ENCODE results near the gene IL17RA. TPM values are rescaled to one million over a fixed set of nuclear protein-coding genes. Genes with fewer than 3 reads are reported as not detected.

IL17RA gene
- 9.6 and 11.9 TPM in 2 replicates for total RNA-seq (2014; rRNA removed; shearing (Covaris generic))
- polyA plus RNA-seq (2016; fragmentation: Nextera tagmentation; extraction: Ambion mirVana), result 3.2 TPM in 2 replicates
- long read RNA-seq, full-length matches to known transcripts, result 1 of 2 reads
- long read RNA-seq, partial matches to known transcripts, result 0 of 2 reads
- long read RNA-seq, other reads (novel, unspliced or antisense), result 1 of 2 reads

DNA sequence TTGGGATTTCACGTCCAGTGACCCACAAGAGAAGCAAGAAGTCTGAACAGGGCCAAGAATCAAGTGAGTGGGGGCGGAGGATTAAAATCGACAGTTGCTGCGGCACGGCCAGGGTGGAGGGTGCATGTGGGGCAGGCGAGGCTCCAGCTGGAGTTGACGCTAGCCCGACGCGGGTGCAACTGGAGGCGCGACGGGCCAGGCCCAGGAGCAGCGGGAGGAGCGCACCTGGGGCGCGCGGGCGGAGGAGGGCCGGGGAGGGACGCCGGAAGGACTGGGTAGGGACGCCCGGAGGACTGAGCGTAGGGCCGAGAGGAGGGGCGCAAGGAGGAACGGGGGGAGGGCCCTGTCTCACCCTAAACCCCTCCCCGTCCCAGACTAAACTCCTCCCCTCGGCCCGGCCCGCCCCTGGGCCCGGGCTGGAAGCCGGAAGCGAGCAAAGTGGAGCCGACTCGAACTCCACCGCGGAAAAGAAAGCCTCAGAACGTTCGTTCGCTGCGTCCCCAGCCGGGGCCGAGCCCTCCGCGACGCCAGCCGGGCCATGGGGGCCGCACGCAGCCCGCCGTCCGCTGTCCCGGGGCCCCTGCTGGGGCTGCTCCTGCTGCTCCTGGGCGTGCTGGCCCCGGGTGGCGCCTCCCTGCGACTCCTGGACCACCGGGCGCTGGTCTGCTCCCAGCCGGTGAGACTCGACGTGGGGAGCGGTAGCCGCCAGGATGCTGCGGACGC lies at the start of gene IL17RA:
Gene IL17RA (plus strand): TSS at position 447 of the 723 bp plus-strand sequence. CDS start 92 bp downstream, at position 539.
- peaks cover 3% of the 10 kb centered on the region; the same call in 1 of the 2 replicates for H3K79me2 ChIP-seq (replicated peaks; ENCODE audit: insufficient read depth)
- ATAC-seq, result peak; percentile 93
- H3K36me3 ChIP-seq (ENCODE audit: insufficient read depth), result no peaks in the 10 kb centered on the region
- H2AFZ ChIP-seq, result peak within 1 kb of the TSS; percentile 98
- peaks cover 31% of the 10 kb centered on the region for H3K27me3 ChIP-seq (ENCODE audit: insufficient read depth)
- no peak within 1 kb of the TSS for H3K27ac ChIP-seq (ENCODE audit: low read depth)
- peaks cover 20% of the 10 kb centered on the region for H3K4me1 Mint-ChIP-seq
- no peak within 1 kb of the TSS for H3K27ac Mint-ChIP-seq
- H3K4me1 ChIP-seq (ENCODE audit: insufficient read depth), result peaks cover 14% of the 10 kb centered on the region; the same call in 1 of the 2 replicates
- H3K4me2 ChIP-seq, result peak within 1 kb of the TSS; percentile 93
- H3F3A ChIP-seq (replicated peaks; ENCODE audit: low read depth), result peaks cover 7% of the 10 kb centered on the region
- no peaks in the 10 kb centered on the region for H3K36me3 Mint-ChIP-seq (ENCODE audit: low read depth)
- H3K4me3 ChIP-seq, result peak within 1 kb of the TSS; percentile 83
- H3K9me3 Mint-ChIP-seq, result no peaks in the 10 kb centered on the region; the same call in 2 of the 3 replicates
- TF ChIP-seq ZNF114 (CRISPR knock-in tag; IDR thresholded peaks at IDR 0.05) (no peak), CREB1 (CRISPR knock-in tag; IDR thresholded peaks at IDR 0.05; ENCODE audit: low read depth) (0 out of 2 replicates have a peak, but pooled peaks have one; percentile 42), POLR2AphosphoS5 (IDR thresholded peaks at IDR 0.05; ENCODE audit: low read depth) (peak; percentile 58), NANOG (IDR thresholded peaks at IDR 0.05; ENCODE audit: borderline replicate concordance) (no peak), JUNB (IDR thresholded peaks at IDR 0.05; ENCODE audit: unreplicated experiment) (no peak), ZNF462 (CRISPR knock-in tag; IDR thresholded peaks at IDR 0.05) (no peak)
- peaks cover 4% of the 10 kb centered on the region for H4K20me1 ChIP-seq (replicated peaks; ENCODE audit: insufficient read depth)
- no peaks in the 10 kb centered on the region for H3K9me2 ChIP-seq (ENCODE audit: insufficient read depth)
- peaks cover 27% of the 10 kb centered on the region for H3K27me3 Mint-ChIP-seq (ENCODE audit: insufficient read depth, low read depth, poor library complexity)
- peak; percentile 97 for DNase-seq (ENCODE audit: low spot score)
- peak within 1 kb of the TSS; percentile 78 for H3K4me3 Mint-ChIP-seq
